Gastrocnemius medialis (tissue), 4 donors: ENCODE data around the gene UPK3A. TPM values are rescaled to one million over a fixed set of nuclear protein-coding genes. Genes with fewer than 3 reads are reported as not detected.
"Not testable (repeated sequence)": the region's sequence is repeated elsewhere in the genome, so short reads cannot be mapped to it uniquely, and the experiment has no call there.

Source experiments
- ATAC-seq, 2 donors: fragments of 150-250 bp; one replicate each; pipeline ENCODE4 v1.9.1; 2016
- DNase-seq, 2 donors: peaks; one replicate each; pipeline ENCODE4 v3.0.0-alpha.2; 2019
- H3K27ac ChIP-seq, 4 donors: fragments of 200-600 bp; sonication (generic); 1 replicate in 1 of 4; 2 replicates in 3 of 4; pipeline ENCODE4 v1.5.1; 2016 to 2018; ENCODE audit warnings: mild to moderate bottlenecking in 2 of 4, moderate library complexity in 1 of 4
- H3K27me3 ChIP-seq, 3 donors: fragments of 200-600 bp; sonication (generic) in 2 of 3; 1 replicate in 1 of 3; 2 replicates in 2 of 3; pipeline versions ENCODE4 v1.5.1 to v1.6.0; 2016 to 2019; ENCODE audit warnings: mild to moderate bottlenecking in 1 of 3, moderate library complexity in 1 of 3
- H3K36me3 ChIP-seq, 2 donors: fragments of 200-600 bp; sonication (generic) in 1 of 2; one replicate each; pipeline ENCODE4 v1.5.1; 2017 to 2018
- H3K4me1 ChIP-seq, 2 donors: fragments of 200-600 bp; sonication (generic) in 1 of 2; one replicate each; pipeline ENCODE4 v1.5.1; 2016 to 2017; ENCODE audit warnings: mild to moderate bottlenecking in 2 of 2
- H3K4me3 ChIP-seq, 4 donors: fragments of 200-600 bp; sonication (generic) in 3 of 4; 1 replicate in 1 of 4; 2 replicates in 3 of 4; pipeline ENCODE4 v1.5.1; 2016 to 2019; ENCODE audit warnings: mild to moderate bottlenecking in 2 of 4
- H3K9me3 ChIP-seq, 3 donors: fragments of 200-600 bp; sonication (generic) in 2 of 3; 1 replicate in 1 of 3; 2 replicates in 2 of 3; pipeline ENCODE4 v1.5.1; 2016 to 2019
- POLR2A ChIP-seq, 2 donors: fragments of 450-650 bp; IDR thresholded peaks; one replicate each; pipeline ENCODE4 v1.6.1; 2017; ENCODE audit warnings: antibody characterized with exemption in 2 of 2, mild to moderate bottlenecking in 2 of 2, moderate library complexity in 2 of 2
- in situ Hi-C, 4 donors: fragments of 200-750 bp; cut with MboI; loops; one replicate each; pipeline versions ENCODE4 v1.15.0 to v1.8.0; 2017; ENCODE audit warnings: low sequenced_read_pairs in 4 of 4
- intact Hi-C: fragments of 100-400 bp; cut with DNase I; formaldehyde crosslinking; loops from one replicate; pipeline ENCODE4 v1.15.1; 2023; ENCODE audit warnings: low total_unique reads
- total RNA-seq, 4 donors: library from RNA; depleted of rRNA; stranded (reverse); fragments of >200 nt; gene quantifications; one replicate each; pipeline versions ENCODE4 v1.1.0 to v1.2.3, GENCODE V29; 2016
- TF ChIP-seq, protein P1 (sequence below), 5 experiments: fragments of 450-650 bp in 3 of 5; fragments of 200-600 bp in 2 of 5; sonication (generic) in 2 of 5; IDR thresholded peaks in 4 of 5; conservative IDR thresholded peaks in 1 of 5; 1 replicate in 4 of 5; 2 replicates in 1 of 5; pipeline ENCODE4 v1.5.1; 2016 to 2019; ENCODE audit warnings: antibody characterized with exemption in 5 of 5, mild to moderate bottlenecking in 3 of 5, moderate library complexity in 3 of 5

UPK3A gene
- total RNA-seq, 4 donors from 2014 or later = 0.70 to 6.4 (median 2.1) TPM

DNA sequence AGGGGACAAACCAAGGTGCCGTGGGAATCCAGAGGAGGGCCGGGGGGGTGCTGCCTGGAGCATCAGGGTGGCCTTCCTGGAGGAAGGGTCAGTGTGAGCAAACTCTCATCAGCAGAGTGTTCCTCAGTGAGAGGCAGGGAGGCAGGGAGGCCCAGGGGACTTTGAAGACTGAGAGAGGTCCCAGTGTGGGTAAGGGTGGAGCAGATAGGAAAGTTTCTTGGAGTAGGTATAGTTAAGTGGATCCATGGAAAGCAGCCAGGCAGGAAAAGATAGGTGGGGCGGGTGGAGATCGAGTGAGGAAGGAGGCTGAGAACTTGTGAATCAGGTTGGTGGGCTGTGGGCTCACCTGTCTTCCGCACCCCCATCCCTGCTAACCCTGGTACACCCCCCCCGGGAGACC lies 9.3 kb downstream of the UPK3A start:
- in situ Hi-C loops = no loop called here
- no peak for ATAC-seq
- no peak overlapping the region for H3K27ac ChIP-seq
- no peaks in the 10 kb centered on the region for H3K36me3 ChIP-seq
- TF ChIP-seq, protein P1, sequence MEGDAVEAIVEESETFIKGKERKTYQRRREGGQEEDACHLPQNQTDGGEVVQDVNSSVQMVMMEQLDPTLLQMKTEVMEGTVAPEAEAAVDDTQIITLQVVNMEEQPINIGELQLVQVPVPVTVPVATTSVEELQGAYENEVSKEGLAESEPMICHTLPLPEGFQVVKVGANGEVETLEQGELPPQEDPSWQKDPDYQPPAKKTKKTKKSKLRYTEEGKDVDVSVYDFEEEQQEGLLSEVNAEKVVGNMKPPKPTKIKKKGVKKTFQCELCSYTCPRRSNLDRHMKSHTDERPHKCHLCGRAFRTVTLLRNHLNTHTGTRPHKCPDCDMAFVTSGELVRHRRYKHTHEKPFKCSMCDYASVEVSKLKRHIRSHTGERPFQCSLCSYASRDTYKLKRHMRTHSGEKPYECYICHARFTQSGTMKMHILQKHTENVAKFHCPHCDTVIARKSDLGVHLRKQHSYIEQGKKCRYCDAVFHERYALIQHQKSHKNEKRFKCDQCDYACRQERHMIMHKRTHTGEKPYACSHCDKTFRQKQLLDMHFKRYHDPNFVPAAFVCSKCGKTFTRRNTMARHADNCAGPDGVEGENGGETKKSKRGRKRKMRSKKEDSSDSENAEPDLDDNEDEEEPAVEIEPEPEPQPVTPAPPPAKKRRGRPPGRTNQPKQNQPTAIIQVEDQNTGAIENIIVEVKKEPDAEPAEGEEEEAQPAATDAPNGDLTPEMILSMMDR (IDR thresholded peaks at IDR 0.05 in 4 of 5, conservative IDR thresholded peaks at IDR 0.05 in 1 of 5) = no peak
- TF ChIP-seq POLR2A (IDR thresholded peaks at IDR 0.05) = no peak
- intact Hi-C loops = no loop called here
- H3K4me3 ChIP-seq = no peak overlapping the region
- H3K9me3 ChIP-seq = no peaks in the 10 kb centered on the region
- DNase-seq = no peak
- H3K4me1 ChIP-seq = peaks cover 10 to 11% of the 10 kb centered on the region in 2 donors
- no peaks in the 10 kb centered on the region for H3K27me3 ChIP-seq

DNA sequence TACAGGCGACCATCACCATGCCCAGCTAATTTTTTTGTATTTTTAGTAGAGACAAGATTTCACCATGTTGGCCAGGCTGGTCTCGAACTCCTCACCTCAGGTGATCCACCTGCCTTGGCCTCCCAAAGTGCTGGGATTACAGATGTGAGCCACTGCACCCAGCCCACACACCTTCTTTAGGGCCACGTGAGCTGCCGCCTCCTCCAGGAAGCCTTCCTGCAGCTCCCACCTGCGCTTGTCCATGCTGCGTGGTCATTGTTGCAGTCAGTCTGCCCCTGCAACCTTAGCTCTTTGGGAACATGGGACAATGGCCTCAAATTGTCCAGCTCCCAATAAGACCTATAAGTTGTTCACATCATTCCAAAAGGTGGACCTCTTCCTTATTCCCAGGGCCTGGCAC lies 10.3 kb downstream of the UPK3A start:
- H3K9me3 ChIP-seq, in situ Hi-C loops, H3K27me3 ChIP-seq, H3K36me3 ChIP-seq, DNase-seq, H3K4me3 ChIP-seq, intact Hi-C loops, ATAC-seq, H3K27ac ChIP-seq: not testable (repeated sequence)
- peaks cover 8 to 11% of the 10 kb centered on the region in 2 donors for H3K4me1 ChIP-seq

DNA sequence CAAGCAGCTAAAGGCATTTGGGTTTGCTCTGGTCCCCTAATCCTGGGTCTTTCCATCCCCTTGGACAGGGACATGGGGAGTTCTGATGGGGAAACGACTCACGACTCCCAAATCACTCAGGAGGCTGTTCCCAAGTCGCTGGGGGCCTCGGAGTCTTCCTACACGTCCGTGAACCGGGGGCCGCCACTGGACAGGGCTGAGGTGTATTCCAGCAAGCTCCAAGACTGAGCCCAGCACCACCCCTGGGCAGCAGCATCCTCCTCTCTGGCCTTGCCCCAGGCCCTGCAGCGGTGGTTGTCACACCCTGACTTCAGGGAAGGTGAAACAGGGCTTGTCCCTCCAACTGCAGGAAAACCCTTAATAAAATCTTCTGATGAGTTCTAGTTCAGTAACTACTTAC lies 10.7 kb downstream of the UPK3A start:
- ATAC-seq (no peak), DNase-seq (no peak)
- Histone ChIP-seq H3K27me3 (no peaks in the 10 kb centered on the region), H3K27ac (no peak overlapping the region), H3K4me1 (peaks cover 5 to 7% of the 10 kb centered on the region in 2 donors), H3K4me3 (no peak overlapping the region), H3K36me3 (no peaks in the 10 kb centered on the region), H3K9me3 (no peaks in the 10 kb centered on the region)
- TF ChIP-seq, protein P1 (IDR thresholded peaks at IDR 0.05 in 4 of 5, conservative IDR thresholded peaks at IDR 0.05 in 1 of 5) = no peak
- no peak for TF ChIP-seq POLR2A (IDR thresholded peaks at IDR 0.05)
- in situ Hi-C loops (no loop called here), intact Hi-C loops (no loop called here)

DNA sequence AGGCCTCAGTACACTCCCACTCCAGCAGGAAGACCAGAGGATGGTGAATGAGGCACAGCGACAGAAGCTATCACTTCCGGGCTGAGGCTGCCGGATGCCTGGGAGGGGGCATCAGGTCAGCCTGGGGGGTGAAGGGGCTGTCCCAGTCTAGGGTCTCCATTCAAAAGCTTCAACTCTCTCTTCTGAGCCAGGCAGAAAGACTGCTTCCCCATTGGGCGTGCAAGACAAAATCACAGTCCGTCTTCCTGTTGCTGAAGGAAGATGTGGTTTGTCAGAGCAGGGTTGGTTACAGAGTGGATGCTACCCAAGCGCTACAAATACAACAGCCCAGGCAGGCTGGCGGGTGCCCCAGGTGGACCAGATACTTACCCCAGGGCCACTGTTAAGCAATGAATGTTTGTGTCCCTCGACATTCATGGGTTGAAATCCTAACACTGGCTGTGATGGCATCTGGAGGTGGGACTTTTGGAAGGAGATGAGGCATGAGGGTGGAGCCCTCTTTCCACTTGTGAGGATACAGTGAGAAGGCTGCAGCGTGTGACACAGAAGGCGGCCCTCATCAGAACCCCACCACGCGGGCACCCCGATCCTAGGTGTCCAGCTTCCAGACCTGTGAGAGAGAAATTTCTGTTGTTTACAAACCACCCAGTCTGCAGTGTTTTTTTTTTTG lies 12.0 kb downstream of the UPK3A start:
- H3K4me1 ChIP-seq = no peaks in the 10 kb centered on the region
- ATAC-seq = no peak
- TF ChIP-seq, protein P1 (IDR thresholded peaks at IDR 0.05 in 4 of 5, conservative IDR thresholded peaks at IDR 0.05 in 1 of 5) = no peak
- TF ChIP-seq POLR2A (IDR thresholded peaks at IDR 0.05) = no peak
- H3K9me3 ChIP-seq = no peaks in the 10 kb centered on the region
- H3K36me3 ChIP-seq = no peaks in the 10 kb centered on the region
- no peak overlapping the region for H3K4me3 ChIP-seq
- in situ Hi-C loops (no loop called here), intact Hi-C loops (no loop called here)
- DNase-seq = no peak
- H3K27ac ChIP-seq = no peak overlapping the region
- H3K27me3 ChIP-seq = no peaks in the 10 kb centered on the region

DNA sequence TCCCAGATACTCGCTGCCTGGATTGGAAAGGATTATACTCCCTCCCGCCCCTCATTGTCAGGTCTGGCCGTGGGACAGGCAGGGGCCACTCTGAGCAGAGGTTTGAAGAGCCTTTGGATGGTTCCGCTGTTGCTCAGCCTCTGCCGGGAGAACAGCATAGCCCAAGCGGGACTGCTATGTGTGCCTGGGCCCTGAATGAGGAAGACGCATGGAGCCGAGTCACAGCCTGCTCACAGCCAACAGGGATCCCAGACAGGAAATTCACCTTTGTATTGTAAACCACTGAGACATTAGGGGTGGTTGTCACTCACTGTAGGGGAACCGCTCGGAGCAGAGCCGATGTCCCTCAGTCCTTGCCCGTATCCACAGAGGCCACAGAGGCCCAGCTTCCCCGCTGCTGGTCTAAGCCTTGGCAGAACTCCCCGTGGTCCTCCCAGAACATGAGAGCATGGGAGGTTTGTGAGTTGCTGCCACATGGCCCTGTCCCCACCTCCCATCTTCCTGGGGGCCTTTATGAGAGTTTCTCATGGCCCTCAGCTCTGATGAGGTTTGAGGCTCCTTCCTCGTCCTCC lies 14.3 kb downstream of the UPK3A start:
- Histone ChIP-seq H3K4me1 (no peaks in the 10 kb centered on the region), H3K27me3 (no peaks in the 10 kb centered on the region), H3K4me3 (no peak overlapping the region), H3K9me3 (no peaks in the 10 kb centered on the region), H3K27ac (no peak overlapping the region), H3K36me3 (no peaks in the 10 kb centered on the region)
- intact Hi-C loops (no loop called here), in situ Hi-C loops (no loop called here)
- no peak for DNase-seq
- no peak for ATAC-seq
- TF ChIP-seq POLR2A (IDR thresholded peaks at IDR 0.05) = no peak
- TF ChIP-seq, protein P1 (IDR thresholded peaks at IDR 0.05 in 4 of 5, conservative IDR thresholded peaks at IDR 0.05 in 1 of 5) = no peak
